NCI-H345 treated with DMSO at 0.1 percent for 48 hours (cell line): ENCODE data around the gene RFX1.
"Not testable (repeated sequence)": the region's sequence is repeated elsewhere in the genome, so short reads cannot be mapped to it uniquely, and the experiment has no call there.

Experiments
- DNase-seq: peaks from one replicate; lab custom pipeline; 2025; ENCODE audit not compliant: unreplicated experiment; lab: John Stamatoyannopoulos, UW

The RFX1 gene

DNA sequence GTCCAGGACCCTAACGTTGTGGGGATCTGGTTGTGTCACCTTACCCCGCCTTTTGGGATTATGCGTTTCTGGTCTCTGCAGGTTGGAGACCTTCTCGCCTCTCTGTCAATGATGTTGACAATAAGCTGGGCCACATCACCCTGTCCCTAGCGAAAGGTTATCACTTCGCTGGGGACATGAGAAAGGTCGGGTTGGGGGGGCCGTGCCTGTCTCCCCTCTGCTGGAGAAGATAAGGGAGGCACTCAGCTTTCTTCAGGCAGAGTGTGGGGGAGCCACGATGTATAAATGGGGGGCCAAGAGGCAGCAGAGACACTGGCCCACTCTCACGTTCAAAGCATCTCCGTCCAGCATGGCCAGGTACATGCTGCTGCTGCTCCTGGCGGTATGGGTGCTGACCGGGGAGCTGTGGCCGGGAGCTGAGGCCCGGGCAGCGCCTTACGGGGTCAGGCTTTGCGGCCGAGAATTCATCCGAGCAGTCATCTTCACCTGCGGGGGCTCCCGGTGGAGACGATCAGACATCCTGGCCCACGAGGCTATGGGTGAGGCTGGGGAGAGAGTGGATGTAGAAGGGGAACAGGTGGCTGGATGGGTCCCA, 21.8 kb upstream of the RFX1 start, which contains the start of gene RLN3:
TSS of gene RLN3 (plus strand) at position 293 of the 595 bp plus-strand sequence. CDS start at position 350, 57 bp downstream.
- no peak for DNase-seq

GRCh38 chr19:14026652-14027192, 20.6 kb upstream of the RFX1 start:
- DNase-seq: not testable (repeated sequence)

DNA sequence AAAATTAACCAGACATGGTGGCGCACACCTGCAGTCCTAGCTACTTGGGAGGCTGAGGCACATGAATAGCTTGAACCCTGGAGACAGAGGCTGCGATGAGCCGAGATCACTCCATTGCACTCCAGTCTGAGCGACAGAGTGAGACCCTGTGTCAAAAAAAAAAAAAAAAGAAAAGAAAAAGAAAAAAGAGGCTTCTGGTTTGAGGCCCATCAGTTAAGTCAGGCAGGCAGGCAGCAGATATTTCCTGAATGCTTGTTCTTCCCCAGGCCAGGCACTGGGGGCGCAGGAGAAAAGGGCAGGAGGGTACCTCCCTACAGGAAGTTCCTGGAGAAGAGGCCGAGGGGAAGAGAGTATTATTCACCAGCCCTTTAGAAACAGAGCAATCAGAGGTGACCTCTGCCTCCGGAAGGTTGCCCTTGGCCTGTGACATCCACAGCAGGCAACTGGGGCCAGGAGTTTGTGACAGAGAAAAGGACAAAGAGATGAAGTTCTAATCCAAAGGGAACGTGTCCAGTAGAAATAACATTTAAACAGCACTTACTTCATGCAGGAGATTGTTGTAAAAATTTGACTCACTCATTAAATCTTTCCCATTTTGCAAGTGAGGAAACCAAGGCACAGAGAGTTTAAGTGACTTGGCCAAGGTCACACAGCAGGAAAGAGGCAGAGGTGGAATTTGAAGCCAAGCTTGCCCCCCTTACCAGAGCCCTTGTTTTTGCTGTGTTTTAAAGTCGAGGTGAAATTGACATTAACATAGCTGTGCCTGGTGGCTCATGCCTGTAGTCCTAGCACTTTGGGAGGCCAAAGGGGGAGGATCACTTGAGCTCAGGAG, 17.5 kb upstream of the RFX1 start:
- no peak for DNase-seq

DNA sequence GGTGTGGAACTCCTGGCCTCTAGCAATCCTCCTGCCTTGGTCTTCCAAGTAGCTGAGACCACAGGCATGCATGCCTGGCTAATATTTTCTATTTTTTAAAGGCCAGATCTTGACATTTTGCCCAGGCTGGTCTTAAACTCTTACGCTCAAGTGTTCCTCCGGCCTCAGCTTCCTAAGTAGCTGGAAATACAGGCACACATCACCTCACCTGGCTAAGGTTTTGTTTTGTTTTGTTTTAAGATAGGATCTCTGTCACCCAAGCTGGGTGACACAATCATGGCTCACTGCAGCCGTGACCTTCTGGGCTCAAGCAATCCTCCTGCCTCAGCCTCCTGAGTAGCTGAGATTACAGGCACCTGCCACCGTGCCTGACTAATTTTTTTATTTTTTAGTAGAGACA, 16.3 kb upstream of the RFX1 start:
- no peak for DNase-seq

DNA sequence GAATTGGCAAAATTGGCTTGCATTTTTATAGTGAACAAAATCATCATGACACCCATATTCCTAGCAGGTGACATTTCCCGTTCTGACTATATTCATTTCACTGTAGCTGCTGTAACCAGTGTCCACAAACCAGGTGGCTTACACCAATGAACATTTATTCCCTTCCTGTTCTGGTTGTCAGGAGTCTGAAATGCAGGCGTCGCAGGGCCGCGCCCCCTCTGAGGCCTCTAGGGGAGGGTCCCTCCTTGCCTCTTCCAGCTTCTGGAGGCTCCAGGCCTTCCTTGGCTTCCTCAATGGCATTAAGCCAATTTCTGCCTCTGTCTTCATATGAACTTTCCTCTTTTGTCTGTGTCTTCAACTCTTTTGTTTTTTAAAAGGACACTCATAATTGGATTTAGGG, 15.4 kb upstream of the RFX1 start:
- no peak for DNase-seq

GRCh38 chr19:14019739-14020138, 13.6 kb upstream of the RFX1 start:
- not testable (repeated sequence) for DNase-seq

GRCh38 chr19:14019100-14019499, 13.0 kb upstream of the RFX1 start:
- DNase-seq: no peak

DNA sequence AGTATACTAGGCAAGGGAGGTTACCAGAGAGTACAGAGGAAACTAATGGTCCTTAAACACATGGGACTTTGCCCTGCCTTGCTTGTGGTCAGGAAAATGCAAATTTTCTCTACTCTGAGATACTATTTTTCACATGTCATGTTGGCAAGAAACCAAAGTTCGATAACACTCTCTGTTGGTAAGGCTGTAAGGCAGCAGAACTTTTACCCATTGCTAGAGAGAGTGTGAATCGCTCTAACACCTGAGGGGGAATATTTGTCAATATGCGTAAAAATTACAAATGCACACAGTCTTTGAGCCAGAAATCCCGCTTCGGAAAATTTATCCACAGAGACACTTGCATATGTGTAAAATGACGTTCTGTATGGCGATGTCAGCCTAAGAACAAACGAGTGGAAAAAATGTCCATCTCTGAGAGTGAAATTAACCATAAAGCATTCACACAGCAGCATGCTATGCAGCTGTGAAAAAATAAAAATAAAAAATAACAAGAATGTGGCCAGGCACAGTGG, 9.5 kb upstream of the RFX1 start:
- no peak for DNase-seq

DNA sequence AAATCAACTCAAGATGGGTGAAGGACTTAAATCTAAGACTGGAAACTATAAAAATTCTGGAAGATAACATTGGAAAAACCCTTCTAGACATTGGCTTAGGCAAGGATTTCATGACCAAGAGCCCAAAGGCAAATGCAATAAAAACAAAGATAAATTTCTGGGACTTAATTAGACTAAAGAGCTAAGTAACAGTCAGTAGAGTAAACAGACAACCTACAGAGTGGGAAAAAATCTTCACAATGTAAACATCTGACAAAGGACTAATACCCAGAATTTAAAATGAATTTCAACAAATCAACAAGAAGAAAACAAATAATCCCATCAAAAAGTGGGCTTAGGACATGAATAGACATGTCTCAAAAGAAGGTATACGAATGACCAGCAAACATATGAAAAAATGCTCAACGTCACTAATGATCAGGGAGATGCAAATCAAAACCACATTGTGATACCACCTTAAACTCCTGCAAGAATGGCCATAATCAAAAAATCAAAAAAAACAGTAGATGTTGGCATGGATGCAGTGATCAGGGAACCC, 6.3 kb upstream of the RFX1 start:
- no peak for DNase-seq

DNA sequence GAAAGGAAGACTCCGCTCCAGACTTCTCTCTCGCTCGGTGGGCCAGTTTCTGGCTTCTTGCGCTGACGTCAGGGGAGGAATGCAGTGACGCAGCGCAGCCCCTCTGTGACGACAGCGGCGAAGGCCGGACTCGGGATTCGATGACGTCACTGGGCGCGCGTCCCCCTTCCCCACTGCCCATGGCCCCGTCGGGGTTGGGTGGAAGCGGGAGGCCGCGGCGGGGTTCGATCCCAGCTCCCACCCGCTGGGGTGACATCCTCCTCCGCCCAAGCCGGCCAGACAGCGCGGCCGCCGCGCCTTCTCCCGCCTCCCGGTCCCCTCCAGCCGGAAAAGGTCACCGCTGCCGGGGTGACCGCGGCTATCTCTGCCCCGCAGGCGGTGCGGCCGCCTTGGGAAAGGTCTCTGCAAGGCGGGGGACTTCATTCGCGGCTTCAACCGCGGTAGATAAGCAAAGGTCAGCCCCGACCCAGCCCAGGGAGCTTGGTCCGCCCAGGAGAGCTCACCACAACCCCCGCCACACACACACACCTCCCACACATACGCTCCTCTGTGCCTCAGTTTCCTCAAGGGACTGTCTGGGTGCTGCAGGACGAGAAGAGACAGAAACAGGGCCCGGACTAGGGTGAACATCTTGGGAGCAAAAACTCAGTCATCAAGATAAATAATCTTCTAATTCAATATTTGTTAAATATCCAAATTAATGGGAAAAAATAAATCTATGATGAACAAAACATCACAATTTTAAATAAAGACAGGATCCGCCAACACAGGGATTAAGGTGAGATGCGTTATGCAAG, 844 bp upstream of the RFX1 start:
- DNase-seq: no peak

- peak; percentile 38 for DNase-seq
Observed at GRCh38 chr19:14005349-14006084, 603 bp downstream of the RFX1 start.

DNA sequence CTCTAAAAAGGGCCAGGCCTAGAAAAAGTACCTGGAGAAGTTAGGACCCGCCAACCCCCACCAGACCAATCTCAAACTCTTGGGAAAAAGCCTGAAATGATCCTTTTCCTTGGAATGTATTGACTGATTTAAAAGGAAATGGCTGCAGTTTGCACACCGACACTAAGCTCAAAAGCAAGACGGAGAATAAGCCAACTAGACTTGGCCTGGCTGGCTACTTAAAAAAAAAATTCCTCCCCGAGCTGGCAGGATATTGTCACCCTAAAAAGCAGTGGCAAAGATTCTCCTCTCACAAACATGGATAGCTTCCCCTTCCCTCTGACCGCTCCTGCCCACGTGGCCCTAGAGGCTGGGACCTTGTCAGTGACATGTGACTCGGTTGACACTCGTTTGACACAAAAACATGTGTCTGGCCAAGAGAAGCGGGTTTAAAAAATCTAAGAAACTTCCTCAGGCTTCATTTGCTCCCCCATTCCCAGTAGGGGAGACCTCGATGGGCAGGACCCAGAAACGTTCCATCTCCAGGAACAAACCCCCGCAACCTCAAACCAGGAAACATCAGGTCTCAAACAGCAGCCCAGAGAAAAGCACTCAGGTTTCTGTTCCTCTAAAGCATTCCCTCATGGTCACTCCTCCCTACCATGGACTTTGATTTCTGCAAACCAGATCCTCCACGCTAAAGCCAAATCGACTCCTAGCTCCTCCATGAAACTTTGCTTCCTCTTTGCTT, 1.3 kb downstream of the RFX1 start:
- DNase-seq: no peak

- no peak for DNase-seq
Observed at GRCh38 chr19:14003251-14004055, 2.7 kb downstream of the RFX1 start.

DNA sequence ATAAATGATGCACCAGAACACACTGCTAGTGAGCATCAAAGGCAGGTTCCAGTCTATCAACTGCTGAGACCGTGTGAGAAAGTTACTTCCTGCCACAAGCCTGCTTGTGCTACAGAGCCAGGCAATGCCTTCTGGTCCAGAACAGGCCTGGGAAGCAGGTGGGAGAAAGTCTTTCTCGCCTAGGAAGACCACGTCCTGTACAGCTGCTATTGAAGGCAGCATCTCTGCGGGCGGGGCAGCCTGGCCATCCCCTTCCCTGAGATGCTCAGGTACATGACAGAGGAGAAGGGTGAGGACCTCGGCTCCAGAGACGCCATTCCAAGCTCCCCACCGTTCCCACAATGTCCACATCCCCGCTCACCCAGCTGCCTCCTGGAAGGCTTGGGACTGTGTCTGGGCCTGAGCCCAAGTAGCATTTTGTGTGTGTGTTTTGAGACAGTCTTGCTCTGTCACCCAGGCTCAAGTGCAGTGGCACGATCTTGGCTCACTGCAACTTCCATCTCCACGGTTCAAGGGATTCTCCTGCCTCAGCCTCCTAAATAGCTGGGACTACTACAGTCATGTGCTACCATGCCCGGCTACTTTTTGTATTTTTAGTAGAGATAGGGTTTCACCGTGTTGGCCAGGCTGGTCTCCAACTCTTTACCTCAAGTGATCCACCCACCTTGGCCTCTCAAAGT, 3.4 kb downstream of the RFX1 start:
- no peak for DNase-seq

- DNase-seq: no peak
Observed at GRCh38 chr19:14000691-14001375, 5.3 kb downstream of the RFX1 start.

- DNase-seq: no peak
Observed at GRCh38 chr19:13999085-13999484, 7.0 kb downstream of the RFX1 start.

GRCh38 chr19:13998426-13998825, 7.7 kb downstream of the RFX1 start:
- DNase-seq: no peak

DNA sequence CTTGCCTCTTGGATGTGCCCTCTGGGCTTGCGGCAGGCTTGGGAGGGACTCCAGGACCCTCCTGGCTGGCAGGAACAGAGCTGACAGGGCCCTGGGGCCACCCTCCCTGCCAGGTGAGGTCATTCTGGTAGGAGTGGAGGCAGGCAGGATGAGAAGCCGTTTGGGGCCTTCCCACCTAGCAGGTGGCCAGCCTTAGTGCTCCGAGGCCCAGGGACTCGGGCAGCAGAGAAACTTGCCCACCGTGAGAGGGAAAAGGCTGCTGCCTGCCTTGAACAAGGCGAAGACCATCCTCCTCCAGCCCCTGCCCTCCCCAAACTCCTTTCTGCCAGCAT, 8.5 kb downstream of the RFX1 start:
- no peak for DNase-seq
